GM12891 (cell line): Measurements from ENCODE around the gene PPIL1.

Source experiments
- POLR2A ChIP-seq: IDR thresholded peaks from 2 replicates; pipeline ENCODE4 v1.6.1; 2011; ENCODE audit warnings: low read depth, low read length, control low read depth
- POLR2AphosphoS5 ChIP-seq: IDR thresholded peaks from 2 replicates; pipeline ENCODE4 v1.6.1; 2011; ENCODE audit warnings: low read depth, low read length, control low read depth
- POU2F2 ChIP-seq: IDR thresholded peaks from 2 replicates; pipeline ENCODE4 v1.6.1; 2011; ENCODE audit warnings: low read depth, mild to moderate bottlenecking, control low read depth, low read length, moderate library complexity
- TAF1 ChIP-seq: IDR thresholded peaks from 2 replicates; pipeline ENCODE4 v1.6.1; 2011; ENCODE audit warnings: low read depth, low read length, control low read depth

DNA sequence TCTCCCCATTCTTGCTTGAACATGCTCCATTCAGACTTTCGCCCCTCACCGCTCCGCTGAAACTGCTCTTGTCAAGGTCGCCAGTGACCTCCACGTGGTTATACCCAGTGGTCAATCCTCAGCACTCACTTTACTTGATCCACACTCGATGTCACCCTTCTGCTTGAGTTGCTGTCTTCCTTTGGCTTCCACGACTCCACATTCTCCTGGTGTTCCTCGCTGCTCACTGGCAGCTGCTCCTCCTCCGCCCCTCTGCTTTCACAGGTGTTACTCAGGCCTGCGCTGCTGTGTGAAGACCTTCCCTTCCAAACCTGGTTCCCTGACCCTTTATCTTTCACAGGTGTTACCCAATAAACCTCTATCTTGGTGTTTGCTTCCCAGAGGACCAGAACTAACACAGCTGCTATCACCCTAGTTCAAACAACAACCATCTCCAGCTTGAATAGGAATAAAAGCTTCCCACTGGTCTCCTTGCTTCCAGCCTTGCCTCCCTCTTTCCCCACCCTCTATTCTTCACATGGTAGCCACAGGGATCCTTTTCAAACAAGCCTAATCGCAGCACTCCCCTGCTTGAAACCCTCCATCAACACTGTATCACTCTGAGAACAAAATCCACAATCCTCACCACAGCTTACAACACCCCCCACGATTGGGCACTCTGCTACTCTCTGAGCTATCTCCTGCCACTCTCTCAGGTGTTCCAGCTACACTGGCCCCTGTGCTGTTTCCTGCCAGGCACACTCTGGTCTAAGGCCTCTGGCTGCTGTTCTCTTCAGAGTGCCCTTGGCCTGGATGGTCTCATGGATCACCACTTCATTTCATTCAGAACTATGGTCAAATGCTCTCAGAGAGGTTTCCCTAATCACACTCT lies 10.7 kb downstream of the PPIL1 start:
- TF ChIP-seq POLR2A (no peak), POLR2AphosphoS5 (no peak), TAF1 (no peak), POU2F2 (no peak)
